GM18517 (cell line): Measurements from ENCODE around the gene PAK2.

Source experiments
- ATAC-seq: cut with Tn5 transposase; IDR thresholded peaks from one replicate; pipeline ENCODE4 v1.9.1; 2021; ENCODE audit warnings: mild to moderate bottlenecking, moderate library complexity; ENCODE audit not compliant: unreplicated experiment

Gene PAK2

DNA sequence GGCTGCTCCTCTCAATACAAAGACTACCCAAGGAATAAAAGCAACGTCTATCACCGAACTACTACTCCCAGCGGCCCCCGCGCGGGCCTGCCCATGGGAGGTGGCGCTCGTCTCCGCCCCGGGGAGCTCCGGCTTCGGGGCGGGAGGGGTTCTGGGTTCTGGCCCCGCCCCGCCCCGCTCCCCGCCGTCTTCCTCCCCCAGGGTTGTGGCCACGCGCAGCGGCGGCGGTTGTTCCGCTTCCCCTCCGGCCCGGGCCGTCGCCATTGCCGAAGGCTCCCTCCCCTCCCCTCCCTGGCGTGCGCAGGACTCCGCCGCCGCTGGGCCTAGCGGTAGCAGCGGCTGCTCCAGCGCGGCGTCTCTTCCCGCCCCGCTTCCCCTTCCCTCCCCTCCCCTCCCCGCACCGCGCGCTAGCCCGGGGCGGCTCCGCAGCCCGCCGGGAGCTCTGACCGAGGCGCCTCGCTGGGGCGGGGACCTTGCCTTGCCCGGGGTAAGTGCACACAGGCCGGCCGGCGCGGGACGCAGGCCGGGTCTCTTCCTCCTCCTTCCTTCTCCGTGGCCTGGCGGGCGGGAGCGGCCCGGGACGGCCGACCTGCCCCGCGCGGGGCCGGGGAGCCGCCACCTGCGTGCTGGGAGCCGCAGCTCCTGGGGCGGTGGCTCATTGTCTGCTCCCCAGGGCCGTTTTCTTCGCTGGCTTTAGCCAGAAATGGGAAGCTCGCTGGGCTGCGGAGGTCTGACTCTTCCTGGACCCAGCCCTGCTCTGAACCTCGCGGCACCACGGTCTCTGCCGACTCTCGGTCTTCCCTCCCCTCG is at the start of gene PAK2:
Gene PAK2 (plus strand): TSS at position 187 of the 810 bp plus-strand sequence. CDS start 42,790 bp downstream, outside the sequence.
- ATAC-seq, result peak; percentile 75

DNA sequence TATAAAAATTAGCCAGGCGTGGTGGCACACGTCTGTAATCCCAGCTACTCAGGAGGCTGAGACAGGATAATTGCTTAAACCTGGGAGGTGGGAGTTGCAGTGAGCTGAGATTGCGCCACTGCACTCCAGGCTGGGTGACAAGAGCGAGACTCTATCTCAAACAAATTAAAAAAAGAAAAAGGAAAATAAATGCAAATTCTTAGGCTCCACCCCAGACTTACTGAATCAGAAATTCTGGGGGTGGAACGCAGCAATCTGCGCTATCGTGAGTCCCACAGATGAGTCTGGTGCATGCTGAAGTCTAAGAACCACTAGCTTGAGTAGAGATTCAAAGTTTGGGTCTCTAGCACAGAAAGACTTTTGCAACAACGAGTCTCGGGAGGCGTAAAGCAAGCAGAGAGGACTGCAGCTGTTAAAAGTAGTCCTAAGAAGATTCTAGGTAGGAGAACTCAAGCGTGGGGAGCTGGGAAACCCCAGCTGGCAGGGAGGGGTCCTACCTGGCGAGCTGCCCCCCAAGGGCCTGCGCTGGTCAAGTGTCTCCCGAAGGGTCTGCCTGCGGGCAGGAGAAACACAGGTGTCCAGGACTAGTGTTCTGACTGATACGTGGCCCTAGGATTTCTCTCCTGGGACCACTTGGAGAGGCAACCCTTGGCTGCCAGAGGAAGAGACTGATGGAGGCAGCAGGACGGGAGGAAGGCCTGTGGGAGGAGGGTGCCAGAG is 49.6 kb upstream of the PAK2 start:
- no peak for ATAC-seq

DNA sequence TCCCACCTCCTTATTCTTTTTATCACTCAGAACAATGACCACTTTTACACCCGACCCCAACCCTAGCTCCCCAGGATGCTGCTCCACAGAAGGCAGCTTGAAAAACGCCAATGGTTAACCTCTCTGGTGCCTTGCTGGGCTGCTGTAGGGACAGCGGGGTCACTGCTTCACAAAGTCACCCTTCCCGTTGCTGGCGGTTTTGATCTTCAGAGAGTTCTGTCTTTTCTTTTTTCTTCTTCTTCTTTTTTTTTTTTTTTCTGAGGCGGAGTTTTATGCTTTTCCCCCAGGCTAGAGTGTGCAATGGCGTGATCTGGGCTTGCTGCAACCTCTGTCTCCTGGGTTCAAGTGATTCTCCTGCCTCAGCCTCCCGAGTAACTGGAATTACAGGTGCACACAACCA is 48.3 kb upstream of the PAK2 start:
- ATAC-seq, result no peak

DNA sequence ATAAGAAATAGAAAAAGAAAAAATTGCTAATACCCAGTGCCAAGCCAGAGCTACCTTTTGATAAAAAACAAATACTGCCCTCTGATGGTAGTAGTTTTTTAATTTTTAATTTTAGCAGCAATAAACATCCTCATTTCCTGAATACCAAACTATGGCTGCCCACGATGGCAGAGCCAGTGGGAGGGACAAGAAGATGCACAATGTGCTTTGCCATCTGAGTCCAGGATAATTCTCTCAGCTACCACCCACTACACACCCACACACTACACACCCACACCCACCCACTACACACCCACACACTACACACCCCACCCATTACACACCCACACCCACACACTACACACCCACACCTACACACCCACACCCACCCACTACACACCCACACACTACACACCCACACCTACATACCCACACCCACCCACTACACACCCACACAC is 45.4 kb upstream of the PAK2 start:
- ATAC-seq, result no peak

DNA sequence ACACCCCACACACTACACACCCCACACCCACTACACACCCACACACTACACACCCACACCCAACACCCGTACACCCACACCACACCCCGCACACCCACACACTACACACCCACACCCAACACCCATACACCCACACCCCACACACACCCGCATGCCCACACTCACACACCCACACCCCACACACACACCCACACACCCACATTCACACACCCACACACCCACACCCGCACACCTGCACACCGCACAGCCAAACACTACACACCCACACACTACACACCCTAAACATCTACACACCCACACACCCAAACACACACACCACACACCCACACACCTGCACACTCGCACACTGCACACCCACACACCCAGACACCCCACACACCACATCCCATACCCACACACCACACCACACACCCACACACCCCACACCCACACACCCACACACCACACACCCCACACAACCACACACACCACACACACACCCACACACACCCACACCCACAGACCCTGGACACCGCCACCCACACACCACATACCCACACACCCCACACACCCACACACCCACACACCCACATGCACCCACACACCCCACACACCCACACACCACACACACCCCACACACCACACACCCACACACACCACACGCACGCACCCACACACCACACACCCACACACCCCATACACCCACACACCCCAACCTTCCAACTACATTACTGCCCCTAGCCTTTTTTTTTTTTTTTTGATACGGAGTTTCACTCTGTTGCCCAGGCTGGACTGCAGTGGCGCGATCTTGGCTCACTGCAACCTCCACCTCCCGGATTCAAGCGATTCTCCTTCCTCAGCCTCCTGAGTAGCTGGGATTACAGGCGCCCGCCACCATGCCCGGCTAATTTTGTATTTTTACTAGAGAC is 44.5 kb upstream of the PAK2 start:
- no peak for ATAC-seq

DNA sequence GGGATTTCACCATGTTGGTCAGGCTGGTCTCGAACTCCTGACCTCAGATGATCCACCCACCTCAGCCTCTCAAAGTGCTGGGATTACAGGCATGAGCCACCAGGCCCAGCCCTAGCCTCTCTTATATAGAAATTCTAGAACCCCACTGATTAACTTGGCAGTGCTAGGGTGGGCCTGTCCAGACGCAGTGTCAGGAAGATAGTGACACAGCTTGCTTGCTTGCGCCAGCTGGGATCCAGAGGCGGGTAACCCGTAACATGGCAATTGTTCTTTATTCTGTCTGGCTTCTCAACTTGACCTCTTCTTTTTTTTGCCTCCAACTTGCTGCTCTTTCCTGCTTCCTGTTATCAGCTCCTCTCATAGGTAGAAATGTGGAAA is 43.8 kb upstream of the PAK2 start:
- ATAC-seq, result no peak

DNA sequence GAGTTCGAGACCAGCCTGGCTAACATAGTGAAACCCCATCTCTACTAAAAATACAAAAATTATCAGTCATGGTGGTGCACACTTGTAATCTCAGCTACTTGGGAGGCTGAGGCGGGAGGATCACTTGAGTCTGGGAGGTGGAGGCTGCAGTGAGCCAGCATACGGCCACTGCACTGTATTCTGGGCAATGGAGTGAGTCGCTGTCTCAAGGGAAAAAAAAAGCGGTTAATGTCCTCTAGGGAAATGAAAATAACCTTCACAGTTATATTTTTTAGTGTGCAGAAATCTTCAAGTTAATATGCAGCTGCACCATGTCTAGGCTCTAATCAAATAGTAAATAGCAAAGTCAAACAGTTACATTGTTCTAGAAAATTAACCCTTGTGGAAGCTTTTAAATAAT is 42.4 kb upstream of the PAK2 start:
- ATAC-seq, result no peak

DNA sequence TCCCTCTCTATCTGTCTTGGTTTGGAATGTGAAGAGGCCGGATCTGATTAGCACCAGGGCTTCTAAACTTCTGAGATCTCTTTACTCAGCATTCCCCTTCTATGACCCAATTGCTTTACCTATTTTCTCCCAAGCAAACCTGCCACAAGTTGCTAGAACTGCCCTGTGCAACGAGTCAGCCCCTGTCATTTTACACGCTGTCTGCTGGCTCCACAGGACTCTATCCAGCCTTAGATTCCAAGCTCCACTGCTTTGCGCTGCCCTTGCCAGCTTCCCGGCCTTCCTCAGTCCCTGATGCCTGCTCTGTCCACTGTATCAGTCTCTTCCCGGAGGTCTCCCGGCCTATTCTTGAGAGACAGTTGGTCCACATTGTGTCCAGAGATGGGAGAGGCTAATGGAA is 39.9 kb upstream of the PAK2 start:
- ATAC-seq, result no peak

DNA sequence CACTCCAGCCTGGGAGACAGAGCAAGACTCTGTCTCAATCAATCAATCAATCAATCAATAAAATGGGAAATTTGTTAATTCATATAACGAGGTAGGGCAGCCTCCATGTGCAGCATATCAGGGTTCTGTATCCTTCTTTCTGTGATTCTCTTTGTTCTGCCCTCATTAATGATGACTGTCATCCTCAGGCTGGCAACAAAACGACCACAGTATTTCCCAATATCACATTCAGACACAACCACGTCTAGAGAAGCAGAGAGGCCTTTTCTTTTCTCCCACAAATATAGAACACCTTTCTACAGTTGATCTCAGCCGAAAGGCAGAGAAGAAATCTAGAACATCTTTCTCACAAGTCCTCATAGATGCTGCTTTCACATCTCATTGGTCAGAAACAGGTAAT is 38.9 kb upstream of the PAK2 start:
- ATAC-seq, result no peak

DNA sequence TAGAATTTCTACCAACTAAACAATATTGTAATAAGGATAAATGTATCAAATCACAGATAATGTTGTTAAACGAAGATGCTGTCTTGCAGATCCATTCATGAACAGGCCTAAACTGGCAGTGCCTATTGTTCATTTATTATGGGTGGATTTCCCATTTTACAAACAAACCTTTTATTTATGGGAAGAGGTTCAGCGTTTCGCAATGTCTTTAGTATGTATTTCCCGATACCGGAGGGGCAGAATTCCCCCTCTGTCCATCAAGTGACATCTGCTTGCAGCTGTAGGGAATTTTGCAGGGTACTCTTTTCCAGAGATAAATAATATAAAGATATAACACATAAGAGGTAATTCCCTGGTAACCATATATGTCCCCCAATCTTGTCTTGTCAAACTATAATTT is 33.3 kb upstream of the PAK2 start:
- ATAC-seq, result no peak

DNA sequence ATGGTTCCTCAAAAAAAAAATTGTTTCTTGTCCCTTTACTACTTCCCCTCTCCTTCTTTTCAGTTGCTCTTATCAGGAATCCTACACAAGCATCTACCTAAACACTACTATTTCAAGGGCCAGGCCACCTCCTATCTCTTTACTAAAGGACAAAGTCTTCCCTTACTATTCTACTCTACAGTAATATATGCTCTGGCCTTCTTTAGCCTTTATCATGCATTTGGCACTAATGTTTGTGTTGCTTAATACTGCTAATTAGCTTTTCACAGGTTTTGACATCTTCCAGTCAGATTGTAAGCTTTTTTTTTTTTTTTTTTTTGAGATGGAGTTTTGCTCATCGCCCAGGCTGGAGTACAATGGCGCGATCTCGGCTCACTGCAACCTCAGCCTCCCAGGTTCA is 32.9 kb upstream of the PAK2 start:
- ATAC-seq, result no peak

DNA sequence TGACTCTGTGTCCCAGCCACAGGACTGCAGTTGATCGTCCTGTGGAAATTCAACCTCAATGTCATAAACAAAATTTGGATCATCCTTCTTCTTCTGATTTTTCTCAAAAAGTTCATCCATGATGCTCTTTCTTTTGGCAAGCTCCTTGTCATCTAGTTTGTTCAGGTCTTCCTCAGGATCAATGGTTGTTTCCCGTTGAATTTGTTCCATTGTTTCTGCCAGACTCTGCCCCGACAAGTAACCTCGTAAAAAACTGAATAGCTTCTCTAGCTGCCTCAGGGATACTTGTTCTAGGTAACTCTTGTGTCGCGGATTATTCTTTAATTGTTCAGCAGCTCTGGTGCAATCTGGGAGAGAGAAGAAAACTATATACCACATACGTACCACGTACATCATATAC is 32.1 kb upstream of the PAK2 start:
- ATAC-seq, result no peak

DNA sequence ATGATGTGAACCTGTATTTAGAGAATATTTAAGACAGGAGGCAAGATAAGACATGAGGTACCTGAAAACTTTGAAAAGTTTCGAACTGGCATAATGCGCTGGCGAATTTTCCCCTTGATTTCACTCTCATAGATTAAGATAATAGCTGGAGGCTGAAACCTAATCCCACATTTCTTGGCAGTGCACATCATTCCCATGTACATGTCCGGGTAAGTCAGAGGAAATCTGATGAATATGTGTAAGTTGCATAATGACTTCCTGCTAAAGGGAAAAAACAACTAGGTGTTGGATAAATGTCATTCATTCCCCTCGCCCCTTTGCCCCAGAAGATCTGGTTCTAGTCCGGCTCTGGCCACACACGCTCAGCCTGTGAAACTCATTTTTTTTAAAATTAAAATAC is 31.2 kb upstream of the PAK2 start:
- ATAC-seq, result no peak

DNA sequence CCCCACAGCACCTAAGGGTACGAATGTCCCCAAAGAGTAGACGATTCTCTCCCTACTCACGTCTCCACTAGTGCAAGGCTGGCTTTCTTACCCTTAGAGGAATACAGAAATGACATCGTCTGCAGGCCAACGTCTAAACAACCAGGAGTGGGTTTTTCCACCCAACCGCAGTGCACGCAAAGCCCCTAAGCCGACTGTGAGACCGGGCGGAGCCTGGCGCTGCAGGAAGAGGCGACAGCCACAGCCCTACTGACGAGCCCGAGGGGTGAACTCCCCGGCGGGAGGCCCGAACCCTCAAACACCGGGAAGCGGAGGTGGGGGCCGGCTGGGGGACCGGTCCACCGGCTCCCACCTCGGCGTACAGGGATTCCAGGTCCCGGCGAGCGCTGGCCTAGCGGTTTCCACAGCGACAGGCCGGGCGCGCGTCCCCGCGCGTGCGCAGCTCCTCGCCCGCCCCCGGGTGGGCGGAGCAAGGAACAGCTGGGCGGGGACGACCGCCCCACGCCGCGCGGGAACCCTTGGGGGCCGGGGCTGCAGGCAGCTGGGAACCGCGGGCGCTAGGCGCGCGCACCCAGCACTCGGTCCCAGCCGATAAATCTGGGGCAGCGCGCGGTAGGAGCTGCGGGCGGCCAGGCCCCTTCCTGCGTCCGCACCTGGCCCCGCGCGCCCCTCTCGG is 27.7 kb upstream of the PAK2 start, which contains the start of the genes CEP19 and PIGX:
Gene CEP19 (minus strand): TSS at position 413 of the 676 bp plus-strand sequence. CDS start 3,593 bp downstream, outside the sequence.
Gene PIGX (plus strand): TSS at position 540 of the 676 bp plus-strand sequence.
- ATAC-seq, result peak; percentile 63

DNA sequence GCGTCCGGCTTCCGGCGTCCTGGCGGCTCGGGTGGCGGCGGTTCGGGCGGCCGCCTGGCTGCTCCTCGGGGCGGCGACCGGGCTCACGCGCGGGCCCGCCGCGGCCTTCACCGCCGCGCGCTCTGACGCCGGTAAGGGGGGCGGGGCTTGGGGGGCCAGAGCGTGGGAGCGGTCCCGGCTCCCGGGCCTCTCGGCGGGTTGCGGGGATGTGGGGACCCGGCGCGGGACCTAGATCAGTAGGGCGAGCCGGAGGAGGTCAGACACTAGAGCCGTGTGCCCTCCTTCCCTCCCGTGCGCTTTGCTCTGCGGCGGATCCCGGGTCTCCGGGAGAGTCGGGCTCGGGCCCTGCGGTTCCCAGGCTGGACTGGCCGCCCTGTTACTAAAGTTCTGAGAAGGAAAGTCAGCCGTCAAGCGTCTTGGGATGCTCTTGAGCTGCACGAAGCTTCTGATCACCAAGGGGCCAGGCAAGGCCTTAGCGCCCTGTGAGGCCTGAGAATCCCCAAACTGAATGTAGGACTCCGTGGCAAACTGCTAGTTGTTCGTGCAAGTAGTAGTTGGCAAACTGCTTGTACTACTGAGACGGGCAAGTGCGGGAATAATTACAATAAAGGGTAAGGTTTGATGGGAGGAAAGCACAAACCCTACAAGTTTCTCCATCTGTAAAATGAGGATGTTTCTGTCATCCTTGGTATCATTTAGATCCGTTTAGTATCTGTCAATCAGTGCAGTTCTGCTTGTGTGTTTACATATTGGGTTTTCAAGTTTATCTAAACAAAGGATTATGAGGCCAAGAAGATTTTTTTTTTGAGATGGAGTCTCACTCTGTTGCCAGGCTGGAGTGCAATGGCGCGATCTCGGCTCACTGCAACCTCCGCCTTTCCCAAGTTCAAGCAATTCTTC is 26.9 kb upstream of the PAK2 start:
- peak; percentile 48 for ATAC-seq

DNA sequence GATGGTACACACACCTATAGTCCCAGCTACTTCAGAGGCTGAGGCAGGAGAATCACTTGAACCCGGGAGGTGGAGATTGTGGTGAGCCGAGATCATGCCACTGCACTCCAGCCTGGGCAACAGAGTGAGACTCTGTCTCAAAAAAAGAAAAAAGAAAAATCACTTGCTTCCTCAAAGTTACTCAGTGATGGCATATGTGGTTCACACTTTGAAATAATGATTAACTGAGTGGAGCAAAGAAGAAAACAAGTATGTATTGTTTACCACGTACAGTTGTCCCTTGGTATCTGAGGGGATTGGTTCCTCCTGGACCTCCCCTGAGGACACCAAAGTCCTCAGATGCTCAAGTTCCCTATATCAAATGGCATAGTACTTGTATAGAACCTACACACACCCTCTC is 22.5 kb upstream of the PAK2 start:
- peak; percentile 54 for ATAC-seq

DNA sequence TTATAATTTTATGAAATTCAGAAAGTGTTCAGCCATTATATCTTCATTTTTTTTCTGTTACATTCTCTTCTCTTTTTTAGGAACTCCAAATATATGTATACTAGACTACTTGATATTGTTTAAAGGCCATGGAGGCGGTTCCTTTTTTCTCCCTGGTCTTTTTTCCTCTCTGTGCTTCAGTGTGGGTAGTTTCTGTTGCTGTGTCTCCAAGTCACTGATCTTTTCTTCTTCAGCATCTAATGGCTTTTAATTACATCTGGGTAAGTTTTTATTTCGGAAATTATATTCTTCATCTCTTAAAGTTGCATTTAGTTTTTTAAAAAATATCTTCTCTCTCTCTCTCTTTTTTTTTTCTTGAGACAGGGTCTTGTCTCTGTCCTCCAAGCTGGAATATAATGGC is 18.6 kb upstream of the PAK2 start:
- ATAC-seq, result no peak

DNA sequence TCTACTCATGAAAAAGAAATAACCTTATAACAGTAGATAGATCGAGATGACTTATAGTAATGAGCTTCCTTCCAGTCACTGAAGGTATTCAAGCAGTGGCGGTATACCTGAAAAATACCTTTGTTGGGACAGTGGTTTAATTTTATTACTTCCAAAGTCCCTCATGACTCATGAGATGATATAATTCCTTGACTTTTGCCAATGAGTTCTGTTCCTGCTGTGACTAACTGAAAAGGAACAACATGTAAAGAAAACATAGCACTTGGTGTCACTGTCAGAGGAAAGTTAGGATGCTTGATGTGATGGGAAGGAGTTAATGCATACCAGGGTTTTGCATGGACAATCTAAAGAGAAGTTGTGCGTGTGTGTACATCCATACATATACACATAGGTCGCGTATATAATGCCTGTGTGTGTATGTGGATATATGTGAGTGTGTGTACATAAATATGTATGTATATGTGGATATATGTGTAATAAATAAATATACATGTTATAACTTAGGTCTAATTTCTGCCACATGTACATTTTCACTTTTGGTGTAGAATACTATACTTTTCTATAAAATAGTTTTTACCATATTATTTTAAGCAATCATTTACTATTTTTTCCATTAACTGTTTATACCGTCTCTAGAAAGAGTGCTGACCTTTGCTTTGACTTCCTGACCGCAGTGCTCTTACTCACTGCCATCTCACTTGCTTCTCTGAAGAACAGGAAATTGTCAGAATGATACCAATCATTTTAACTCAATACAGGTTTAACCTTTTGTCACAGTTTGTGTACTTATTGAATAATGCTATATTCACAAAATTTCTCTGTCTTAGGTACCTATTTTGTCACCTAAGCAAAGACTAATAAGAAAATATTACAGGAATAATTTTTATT is 12.6 kb upstream of the PAK2 start:
- no peak for ATAC-seq

DNA sequence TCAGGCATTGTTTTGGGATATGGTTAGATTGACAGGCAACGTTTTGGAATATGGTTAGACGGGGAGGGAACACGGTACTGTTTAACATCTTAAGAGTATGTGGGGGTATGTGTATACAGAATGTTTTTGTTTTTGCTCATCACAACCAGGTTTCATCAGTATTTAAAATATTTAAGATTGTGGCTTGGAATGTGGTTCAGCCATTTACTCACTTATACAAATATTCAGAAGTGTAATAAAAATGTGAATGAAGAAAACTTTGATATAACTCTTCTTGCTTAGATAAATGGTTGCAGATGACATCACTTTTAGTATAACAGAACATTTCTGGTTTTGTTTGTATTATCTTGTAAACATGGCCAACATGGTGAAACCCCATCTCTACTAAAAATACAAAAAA is 3.9 kb upstream of the PAK2 start:
- ATAC-seq, result no peak
